Lung microvascular endothelial cell (primary cell): ENCODE measurements around the gene GPX7. TPM values are rescaled to one million over a fixed set of nuclear protein-coding genes. Genes with fewer than 3 reads are reported as not detected.
"Not testable (repeated sequence)": the region's sequence is repeated elsewhere in the genome, so short reads cannot be mapped to it uniquely, and the experiment has no call there.

Source experiments
- DNase-seq, 2 donors: peaks; one replicate each; pipeline versions ENCODE4 v3.0.0 to v3.0.0-alpha.2; 2010; ENCODE audit warnings: low read depth in 2 of 2
- total RNA-seq: library from RNA; depleted of rRNA; stranded (reverse); fragments of >200 nt; gene quantifications from 2 replicates; pipeline ENCODE4 v1.2.1, GENCODE V29; 2014

Gene GPX7
- 5.6 and 18.1 TPM in 2 replicates for total RNA-seq

DNA sequence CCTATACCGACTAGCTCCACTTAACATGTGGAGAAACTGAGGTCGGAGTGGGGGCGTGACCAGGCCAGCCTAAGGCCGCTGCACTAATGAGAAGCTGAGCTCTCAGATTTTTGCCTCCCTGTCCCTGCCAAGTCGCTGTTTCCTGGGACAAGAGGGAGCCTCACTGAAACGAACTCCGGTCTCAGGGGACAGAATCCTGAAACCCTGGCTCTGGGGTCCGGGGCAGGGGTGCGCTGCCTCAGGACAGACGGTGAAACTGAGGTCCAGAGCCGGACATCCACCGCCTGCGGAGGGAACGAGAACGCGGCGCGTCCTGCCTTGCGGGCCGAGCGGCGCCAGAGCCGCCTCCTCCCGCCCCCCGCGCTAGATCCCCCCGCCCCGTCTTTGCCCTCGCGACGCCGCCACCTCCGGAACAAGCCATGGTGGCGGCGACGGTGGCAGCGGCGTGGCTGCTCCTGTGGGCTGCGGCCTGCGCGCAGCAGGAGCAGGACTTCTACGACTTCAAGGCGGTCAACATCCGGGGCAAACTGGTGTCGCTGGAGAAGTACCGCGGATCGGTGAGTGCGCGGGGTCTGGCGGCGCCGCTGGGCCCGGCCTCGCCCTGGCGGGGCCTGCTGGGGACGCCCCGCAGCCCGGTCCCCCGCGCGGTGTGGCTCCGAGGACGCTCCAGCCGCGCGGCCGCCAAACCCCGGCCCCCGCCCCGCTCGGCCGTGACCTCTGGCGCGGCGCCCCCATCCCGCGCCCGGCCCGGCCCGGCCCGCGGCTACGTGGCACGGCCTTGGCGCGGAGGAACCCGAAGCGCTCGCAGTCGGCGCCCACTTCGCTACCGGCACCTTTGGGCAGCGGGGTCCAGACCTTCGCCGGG lies at the start of gene GPX7:
Gene GPX7 (plus strand): TSS at position 381 of the 865 bp plus-strand sequence. CDS start 39 bp downstream, at position 420.
- DNase-seq: peak; percentile 28 to 47

DNA sequence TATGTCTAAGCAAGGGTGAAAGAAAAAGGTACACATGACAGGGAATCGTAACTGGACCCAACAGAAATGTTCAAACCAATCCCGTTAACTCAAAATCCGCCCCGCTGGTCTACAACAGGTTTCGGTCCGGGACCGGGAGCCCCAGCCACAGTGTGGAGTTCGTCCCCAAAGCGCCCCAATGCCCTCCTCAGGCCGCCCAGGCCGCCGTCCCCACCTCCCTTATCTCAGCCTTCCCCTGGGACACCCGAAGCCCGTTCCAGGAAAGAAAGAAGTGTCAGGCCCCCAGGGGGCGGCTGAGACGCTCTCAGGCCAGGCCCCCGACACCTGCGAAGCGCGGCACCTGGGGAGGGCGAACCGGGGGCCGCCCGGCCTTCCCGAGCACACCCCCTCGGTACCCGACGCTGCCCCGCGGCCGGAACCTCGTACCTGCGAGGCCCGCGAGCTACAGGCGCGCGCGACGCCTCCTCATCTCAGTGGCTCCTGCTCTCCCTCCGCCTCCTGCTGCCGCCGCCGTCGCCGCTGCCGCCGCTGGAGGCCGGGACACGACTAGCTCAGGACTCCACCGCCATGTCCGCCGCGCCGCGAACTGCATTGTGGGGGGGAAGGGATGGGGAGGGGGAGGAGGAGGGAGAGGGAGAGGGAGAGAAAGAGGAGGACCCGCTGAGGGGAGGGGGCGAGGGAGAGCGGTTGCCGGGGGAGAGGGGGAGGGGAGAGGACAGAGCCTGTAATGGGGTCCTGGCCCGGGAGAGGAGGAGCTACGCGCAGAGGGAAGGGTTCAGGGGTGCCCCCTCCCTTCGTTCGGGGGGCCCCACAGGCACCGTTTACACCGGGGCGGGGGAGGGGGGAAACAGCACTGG lies 49.4 kb upstream of the GPX7 start, which contains the start of gene TUT4:
Gene TUT4 (minus strand): TSS at position 588 of the 857 bp plus-strand sequence. CDS start 26,812 bp downstream, outside the sequence.
- DNase-seq: peak; percentile 75 to 86

DNA sequence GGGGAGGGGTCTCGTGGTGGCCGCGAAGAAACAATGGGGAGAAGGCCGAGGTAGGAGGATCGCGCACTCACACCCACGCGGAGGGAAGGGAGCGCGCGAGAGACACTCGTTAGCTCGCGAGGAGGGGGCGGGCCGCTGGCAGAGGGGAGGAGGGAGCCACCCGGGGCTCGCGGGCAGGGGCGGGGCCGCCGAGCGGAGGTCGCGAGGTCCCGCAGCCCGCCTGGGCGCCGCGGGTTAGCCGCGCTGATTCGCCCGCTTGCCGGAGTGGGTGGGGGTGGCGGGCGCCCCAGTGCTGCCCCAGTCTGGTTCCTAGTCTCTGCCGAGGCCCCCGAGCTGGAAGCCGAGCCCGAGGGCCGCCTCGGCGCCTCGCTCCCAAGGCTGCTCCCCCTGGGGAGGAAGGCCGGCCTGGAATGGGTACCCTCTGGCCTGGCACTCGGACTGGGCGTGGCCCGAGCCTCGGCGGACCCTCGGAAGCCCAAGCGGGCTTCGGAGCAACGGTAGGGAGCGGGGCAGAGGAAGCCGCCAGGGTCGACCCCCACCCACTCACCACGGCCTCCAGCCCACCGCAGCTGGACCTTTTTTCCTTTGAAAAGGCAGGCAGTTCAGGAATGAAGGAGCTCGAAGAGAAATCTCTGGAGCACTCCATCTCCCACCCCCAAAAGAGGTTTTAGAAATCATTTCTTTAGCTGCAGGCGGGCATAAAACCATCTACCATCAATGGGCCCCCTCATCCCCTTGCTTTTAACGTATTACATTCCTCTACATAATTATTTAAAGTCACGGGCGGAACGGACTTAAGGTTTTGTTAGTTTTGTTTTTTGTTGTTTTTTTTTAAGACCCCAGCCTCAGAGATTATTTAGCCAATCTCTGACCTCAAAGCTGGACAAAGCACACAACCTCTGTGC lies 48.6 kb upstream of the GPX7 start:
- DNase-seq: peak; percentile 84 to 85

DNA sequence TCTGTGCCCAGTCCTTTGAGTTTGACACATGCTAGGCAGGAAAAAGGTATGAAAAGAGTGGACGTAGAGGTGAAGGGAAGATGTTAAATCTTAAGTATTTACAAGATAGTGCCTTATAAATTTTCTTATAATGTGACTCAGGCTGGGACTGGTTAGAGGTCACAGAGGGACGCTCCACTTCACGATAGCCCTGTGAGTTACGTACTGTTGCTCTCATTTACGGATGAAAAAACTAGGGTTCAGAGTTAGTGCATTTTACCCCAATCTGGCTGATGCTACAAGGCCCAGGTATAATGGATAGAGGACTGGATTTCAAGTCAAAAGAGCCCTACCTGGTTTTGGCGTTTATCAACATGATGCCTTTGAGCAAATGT lies 47.9 kb upstream of the GPX7 start:
- DNase-seq: no peak

DNA sequence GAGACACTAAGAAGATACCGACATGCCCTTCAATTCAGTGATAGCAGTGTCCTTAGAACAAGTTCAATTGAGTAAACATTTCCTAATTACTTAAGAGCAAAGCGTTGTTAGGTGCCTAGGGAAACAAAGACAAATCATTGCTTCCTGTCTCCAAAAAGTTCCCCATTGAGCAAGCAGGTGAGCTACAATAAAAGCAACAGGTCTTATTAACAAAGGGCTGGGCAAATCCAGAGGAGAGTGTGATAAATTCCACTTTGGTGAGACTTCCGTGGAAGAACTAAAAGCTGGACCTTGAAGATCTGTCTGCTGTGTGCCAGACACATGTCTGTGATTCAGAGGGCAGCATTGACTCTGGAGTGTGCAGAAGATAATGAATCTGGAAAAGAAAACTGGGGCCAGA lies 47.4 kb upstream of the GPX7 start:
- peak in 1 of 2 donors; percentile 2 for DNase-seq

DNA sequence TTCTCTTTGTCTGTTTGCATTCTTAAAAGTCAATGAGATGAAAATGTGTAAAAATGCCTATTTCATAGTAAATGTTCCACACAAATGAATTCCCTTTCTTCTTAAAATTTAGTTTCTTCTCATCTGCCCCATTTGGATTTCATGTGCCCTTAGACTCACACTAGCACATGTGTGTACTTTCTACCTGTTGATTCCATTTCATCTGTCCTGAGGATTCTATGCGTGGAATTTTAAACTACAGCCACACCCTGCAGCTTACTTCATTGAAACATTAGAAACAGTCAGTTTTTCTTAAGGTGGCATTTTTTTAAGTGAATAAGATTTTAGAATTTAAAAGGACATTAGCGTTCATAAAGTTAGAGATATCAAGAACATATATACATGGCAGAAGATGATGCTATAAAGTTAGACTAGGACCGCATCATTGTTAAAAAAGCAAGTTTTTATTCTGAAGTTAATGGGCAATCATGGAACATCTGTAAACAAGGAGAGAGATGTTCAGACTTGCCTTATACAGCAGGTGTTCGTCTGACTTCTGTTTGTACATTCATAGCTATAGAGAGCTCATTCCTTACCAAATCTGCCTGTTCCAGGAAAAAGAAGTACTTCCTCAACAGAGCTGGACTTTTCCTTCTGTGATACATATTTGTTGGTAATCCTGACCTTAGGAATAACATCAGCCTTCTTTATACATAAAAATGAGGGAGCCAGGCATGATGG lies 45.4 kb upstream of the GPX7 start:
- no peak for DNase-seq

DNA sequence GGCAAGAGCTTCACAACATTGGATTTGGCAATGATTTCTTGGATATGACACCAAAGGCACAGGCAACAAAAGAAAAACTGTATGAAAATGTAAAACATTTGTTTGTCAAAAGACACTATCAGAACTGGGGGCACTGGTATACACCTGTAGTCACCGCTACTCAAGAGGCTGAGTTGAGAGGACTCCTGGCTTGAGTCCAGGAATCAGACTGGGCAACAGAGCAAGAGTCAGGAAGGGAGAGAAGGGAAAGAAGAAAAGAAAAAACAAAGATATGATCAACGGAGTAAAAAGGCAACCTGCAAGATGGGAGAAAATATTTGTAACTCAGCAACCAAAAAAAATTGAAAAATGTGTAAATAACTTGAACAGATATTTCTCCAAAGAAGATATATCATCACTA lies 43.2 kb upstream of the GPX7 start:
- no peak for DNase-seq

DNA sequence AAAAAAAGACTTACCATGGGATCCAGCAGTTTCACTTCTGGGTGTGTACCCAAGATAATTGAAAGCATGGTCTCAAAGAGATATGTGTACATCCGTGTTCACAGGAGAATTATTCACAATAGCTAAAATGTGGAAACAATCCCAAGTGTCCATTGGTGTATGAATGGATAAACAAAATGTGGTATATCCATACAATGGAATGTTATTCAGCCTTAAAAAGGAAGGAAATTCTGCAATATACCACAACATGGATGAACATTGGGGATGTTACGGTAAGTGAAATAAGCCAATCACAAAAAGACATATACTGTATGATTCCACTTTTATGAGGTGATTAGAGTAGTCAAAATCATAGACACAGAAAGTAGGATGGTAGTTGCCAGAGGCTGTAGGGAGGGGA lies 42.3 kb upstream of the GPX7 start:
- no peak for DNase-seq

DNA sequence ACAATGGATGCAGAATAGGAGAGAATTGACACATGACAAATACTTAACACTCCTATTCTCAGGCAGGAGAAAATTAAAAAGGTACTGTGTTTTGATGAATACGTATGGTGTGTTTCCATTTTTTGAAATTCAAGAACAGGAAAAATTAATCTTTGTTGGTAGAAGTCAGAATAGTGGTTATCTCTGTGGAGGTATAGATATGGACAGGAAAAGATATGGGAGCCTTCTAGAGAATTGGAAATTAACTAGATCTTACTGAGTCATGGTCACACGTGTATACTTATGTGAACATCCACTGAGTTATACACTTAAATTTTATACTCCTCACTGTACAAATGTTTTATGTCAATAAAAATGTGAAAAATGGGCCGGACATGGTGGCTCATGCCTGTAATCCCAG lies 39.4 kb upstream of the GPX7 start:
- DNase-seq: no peak

DNA sequence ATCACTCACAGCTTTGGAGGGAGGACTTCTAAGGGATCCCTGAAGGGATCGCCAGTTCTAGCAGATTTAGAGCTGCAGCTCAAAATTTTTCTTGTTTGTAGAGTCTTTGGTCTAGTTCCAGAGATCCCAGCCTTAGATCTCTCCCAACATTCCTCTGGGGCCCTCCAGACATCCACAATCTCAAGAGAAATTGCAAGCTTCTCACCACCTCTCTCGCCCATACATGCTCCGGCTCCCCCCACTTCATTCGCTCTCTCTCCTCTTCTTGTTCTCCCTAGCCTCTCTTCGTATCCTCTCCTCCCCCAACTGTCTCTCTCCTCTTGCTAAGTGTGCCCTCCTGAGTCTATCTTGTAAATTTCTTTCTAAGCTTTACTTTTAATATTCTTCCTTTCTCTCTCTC lies 34.2 kb upstream of the GPX7 start:
- DNase-seq: no peak

DNA sequence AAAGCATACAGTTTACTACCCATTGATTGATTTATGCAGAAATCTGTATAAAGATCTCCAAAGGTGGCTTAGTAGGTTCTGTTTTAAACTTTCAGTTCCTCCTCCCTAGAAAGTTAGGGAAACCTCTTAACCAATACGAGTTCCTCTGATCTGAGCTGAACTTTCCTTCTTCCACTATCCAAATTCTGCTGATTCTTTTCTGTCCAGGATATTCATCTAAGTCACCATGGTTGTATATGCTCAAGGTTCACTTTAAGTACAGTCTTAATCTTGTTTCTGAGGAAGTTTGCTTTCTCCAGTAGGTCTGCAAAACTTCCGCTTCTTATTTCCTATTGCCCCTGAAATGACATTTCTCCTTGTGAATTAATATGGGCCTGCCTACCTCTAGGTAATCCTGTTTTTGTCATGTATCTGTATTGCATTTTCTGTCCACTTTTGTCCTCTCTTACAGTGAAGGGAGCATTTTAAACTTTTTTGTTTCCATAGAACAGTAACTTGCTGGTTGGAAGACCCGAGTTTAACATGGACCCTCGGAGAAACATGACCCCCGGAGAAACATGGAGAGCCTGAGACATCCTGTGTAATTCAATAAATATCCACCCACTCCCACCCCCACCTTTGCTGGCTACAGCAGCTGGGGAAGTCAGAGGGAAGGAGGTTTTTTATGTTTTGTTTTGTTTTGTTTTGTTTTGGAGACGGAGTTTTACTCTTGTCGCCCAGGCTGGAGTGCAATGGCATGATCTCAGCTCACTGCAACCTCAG lies 32.5 kb upstream of the GPX7 start:
- DNase-seq: peak in 1 of 2 donors; percentile 70

DNA sequence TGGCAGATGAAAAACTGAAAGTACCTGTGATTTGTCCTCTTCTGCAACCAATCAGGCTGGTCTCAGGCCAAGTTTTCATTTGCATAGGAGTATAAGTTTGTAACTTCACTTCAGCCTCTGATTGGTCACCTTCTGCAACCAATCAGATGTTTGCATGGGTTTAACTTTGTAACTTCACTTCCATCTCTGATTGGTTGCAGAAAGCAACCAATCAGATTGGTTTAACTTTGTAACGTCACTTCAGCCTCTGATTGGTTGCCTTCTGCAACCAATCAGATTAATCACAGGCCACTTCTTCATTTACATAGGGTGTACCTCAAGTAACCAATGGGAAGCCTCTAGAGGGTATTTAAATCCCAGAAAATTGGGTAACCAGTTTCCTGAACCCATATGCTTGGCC lies 30.4 kb upstream of the GPX7 start:
- DNase-seq: peak; percentile 8 to 25

DNA sequence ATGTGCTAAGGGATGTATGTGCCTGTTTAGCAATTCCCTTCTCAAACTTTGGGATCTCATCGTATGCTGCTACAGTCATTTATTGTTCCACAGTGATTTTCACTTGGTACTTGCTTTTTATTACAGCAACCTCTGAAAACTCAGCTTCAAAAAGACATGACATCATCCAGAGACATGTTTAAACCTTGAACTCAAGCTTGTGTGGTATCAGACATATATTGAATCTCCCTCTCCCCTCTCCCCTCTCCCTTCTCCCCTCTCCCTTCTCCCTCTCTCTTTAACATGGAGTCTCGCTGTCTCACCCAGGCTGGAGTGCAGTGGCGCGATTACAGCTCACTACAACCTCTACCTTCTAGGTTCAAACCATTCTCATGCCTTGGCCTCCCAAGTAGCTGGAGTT lies 29.8 kb upstream of the GPX7 start:
- no peak for DNase-seq

DNA sequence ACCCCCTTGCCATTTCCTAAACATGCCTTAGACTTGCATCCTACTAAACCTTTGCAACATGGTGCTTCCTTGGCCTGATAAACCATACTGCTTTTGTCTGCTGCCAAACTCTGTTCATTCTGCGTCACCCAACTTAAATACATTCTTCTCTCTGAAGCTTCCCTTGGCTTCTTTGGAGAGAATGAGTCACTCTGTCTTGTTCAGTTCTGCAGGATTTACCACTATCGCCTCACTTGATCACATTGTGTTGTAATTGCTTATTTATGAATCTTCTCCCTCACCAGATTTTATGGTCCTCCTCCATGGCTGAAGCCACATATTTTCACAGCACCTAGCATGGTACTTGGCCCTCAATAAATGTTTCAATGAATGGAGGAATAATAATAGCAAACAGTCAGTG lies 27.6 kb upstream of the GPX7 start:
- peak in 1 of 2 donors; percentile 89 for DNase-seq

DNA sequence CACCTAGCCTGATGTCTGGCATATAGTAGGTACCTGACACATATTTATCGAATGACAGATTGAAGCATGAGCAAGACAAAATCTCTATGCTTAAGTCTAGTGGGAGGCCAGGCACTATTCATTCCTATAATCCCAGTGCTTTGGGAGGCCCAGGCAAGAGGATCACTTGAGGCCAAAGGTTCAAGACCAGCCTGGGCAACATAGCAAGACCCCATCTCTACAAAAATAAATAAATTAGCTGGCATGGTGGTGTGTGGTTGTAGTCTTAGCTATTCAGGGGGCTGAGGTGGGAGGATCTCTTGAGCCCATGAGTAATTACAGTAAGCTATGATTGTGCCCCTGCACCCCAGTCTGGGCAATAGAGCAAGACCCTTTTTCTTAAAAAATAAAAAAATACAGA lies 26.1 kb upstream of the GPX7 start:
- no peak for DNase-seq

DNA sequence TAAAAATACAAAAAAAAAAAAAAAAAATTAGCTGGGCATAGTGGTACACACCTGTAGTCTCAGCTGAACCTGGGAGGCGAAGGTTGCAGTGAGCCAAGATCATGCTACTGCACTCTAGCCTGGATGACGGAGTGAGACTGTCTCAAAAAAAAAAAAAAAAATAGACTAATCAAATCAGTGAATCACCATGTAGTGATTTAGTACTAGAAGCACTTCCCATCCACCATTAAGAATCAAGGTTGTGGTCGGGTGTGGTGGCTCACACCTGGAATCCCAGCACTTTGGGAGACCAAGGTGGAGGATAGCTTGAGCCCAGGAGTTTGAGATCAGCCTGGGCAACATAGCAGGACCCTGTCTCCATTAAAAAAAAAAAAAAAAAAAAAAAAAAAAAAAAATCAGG lies 24.1 kb upstream of the GPX7 start:
- DNase-seq: not testable (repeated sequence)

DNA sequence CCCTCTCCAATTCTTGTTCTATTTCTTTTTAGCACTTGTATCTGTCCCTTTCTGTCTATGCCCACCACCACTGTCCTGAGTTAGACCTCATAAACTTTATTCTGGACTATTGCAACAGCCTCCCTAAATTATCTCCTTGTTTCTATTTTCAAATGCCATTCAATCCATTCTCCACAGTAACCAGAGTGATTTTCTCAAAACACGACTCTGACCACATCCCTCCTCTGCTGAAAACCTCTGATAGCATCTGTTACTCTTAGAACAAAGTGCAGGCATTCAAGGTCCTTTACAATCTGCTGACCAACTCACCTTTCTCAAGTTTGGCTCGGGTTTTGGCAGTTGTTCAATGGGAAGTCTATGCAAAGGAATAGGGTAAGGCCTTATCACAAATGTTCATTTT lies 22.8 kb upstream of the GPX7 start:
- no peak for DNase-seq

DNA sequence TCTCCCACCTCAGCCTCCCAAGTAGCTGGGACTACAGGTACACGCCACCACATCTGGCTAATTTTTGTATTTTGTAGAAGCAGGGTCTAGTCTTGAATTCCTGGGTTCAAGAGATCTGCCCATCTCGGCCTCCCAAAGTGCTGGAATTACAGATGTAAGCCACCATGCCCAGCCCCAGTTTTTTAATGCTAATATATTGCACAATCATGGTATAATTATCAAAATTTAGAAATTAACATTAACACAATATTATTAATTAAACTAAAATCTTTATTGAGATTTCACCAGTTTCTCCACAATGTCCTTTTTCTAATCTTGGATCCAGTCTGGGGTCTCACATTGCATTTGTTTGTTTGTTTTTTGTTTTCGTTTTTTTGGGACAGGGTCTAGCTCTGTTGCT lies 21.9 kb upstream of the GPX7 start:
- no peak for DNase-seq

DNA sequence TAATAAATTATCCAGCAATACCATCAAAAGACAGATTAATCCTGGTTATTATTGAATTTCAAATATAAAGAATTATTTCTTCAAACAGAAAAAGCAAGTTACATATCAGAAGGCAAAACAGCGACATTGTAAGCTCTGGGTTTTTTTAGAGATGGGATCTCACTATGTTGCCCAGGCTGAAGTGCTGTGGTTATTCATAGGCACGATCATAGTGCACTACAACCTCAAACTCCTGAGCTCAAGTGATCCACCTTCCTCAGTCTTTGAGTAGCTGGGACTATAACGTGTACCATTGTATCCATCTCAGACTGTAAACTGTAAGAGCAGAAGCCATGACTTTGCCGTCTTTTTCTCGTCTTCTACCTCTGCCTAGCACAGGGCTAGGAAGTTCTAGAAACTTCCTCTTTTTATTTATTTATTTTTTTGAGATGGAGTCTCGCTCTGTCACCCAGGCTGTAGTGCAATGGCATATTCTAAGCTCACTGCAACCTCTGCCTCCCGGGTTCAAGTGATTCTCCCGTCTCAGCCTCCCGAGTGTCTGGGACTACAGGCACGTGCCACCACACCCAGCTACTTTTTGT lies 20.0 kb upstream of the GPX7 start:
- DNase-seq: no peak

DNA sequence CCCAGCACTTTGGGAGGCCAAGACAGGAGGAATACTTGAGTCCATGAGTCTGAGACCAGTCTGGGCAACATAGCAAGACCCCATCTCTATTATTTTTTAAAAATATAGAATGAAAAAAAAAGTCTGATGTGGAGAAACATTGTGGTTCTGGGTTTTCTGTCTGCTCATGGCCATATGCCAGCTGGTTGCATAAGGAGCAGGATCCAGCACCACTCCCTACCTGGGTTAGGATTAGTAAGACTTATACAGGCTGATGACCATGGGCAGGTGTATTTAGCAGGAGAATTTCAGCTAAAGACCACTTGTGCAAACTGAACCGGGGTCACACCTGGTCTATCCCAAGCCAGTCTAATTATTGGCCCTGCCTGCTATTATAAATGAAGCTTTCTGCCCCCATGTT lies 16.7 kb upstream of the GPX7 start:
- no peak for DNase-seq
